ENCODE data around the gene GFI1. TPM values are rescaled to one million over a fixed set of nuclear protein-coding genes. Genes with fewer than 3 reads are reported as not detected.

The GFI1 gene
- total and polyA plus RNA-seq, 11 donors, result 0.04 to 0.93 (median 0.16) TPM; not detected in 2

GRCh38 chr1:92509619-92510018 is 22.9 kb upstream of the GFI1 start:
- intact Hi-C loops (cut with DNase I), result no loop called here
- no peak for ATAC-seq
- Histone ChIP-seq H3K27ac (no peak overlapping the region), H3K4me3 (no peak overlapping the region), H3K27me3 (no peaks in the 10 kb centered on the region), H3K4me1 (no peaks in the 10 kb centered on the region), H3K9me3 (no peaks in the 10 kb centered on the region), H3K36me3 (peaks cover 0 to 19% (median 0%) of the 10 kb centered on the region in 9 donors)
- TF ChIP-seq POLR2A (IDR thresholded peaks at IDR 0.05) (no peak), CTCF (IDR thresholded peaks at IDR 0.05) (no peak)
- DNase-seq, result no peak
- WGBS, 4 donors, result 96 to 100% (median 99%) methylated on average over 1 of the region's 1 CpG

DNA sequence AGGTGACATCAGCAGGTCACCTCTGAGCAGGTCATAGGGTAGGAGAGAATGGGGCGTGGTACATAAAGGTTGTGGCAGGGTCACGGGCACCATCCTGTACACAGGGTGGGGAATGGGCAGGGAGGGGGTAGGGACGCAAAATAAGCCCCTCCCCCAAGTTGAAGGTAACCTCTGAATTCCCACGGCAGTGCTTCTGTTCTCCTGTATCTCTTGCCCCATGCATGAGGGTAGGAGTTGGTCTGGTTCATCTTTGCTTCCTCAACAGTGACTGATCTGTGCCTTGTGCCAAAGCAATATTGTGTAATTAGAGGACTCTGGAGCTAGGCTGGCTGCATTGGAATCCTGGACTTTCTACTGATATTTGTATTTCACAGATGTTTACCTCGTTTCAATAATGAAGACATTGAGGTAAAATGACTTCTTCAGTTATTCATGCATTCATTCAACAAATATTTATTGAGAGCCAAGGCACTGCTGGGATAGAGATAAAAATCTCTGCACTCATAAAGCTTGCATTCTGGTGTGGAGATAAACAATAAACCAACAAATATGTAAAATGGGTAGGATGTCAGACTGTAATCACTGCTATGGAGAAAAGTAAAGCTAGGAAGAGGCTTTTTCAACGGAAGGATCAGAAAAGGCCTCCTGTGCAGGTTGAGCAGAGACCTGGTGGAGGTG is 18.4 kb upstream of the GFI1 start:
- ATAC-seq (no peak), DNase-seq (no peak)
- Histone ChIP-seq H3K27me3 (no peaks in the 10 kb centered on the region), H3K27ac (no peak overlapping the region), H3K4me3 (no peak overlapping the region), H3K9me3 (no peaks in the 10 kb centered on the region), H3K36me3 (peaks cover 0 to 6% (median 0%) of the 10 kb centered on the region in 9 donors), H3K4me1 (no peaks in the 10 kb centered on the region)
- intact Hi-C loops (cut with DNase I), result no loop called here
- WGBS, 4 donors, result 66 to 78% (median 74%) methylated on average over 6 of the region's 6 CpGs
- no peak for TF ChIP-seq POLR2A (IDR thresholded peaks at IDR 0.05)
- TF ChIP-seq CTCF (IDR thresholded peaks at IDR 0.05), result no peak

DNA sequence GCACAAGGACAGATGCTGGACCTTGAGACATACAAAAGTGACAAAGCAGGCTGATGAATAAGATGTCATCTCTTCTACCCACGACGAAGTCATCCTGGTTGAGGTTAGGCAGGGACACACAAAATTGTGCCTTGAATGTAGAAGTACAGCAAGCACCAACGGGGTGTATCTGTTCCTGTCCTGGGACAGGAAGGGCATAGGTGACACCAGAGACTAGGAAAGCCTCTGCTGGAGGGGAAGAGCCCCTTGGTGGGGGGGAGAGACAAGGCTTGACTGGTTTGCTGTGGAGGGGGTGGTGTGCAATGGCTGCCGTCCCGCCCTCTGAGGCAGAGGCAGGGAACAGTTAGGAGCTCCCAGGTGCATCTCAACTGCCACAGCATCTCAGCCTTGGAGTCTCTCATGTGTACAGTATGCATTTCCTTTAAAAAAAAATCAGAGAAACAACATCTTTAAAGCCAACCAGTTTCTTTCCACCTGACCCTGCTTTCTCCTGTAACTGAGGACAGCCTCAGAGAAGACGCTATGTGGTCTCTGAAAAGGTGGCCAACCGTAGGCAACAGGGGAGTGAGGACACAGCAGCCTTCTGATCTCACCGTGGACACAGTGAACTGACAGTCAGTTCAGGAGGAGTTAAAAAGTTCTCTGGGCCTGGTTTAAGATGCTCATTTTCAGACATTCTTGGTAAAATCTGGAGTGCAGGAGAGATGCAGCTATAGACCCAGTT is 17.7 kb upstream of the GFI1 start:
- no peak for DNase-seq
- Histone ChIP-seq H3K9me3 (no peaks in the 10 kb centered on the region), H3K36me3 (peaks cover 0 to 4% (median 0%) of the 10 kb centered on the region in 9 donors), H3K4me3 (no peak overlapping the region), H3K4me1 (no peaks in the 10 kb centered on the region), H3K27ac (no peak overlapping the region), H3K27me3 (no peaks in the 10 kb centered on the region)
- WGBS, 4 donors, result 68 to 75% (median 74%) methylated on average over 8 of the region's 8 CpGs
- TF ChIP-seq POLR2A (IDR thresholded peaks at IDR 0.05) (no peak), CTCF (IDR thresholded peaks at IDR 0.05) (no peak)
- intact Hi-C loops (cut with DNase I), result no loop called here
- no peak for ATAC-seq

GRCh38 chr1:92503926-92504285 is 17.2 kb upstream of the GFI1 start:
- H3K27ac ChIP-seq, result no peak overlapping the region
- DNase-seq (no peak), ATAC-seq (no peak)
- WGBS, 4 donors, result 55 to 75% (median 72%) methylated on average over 6 of the region's 6 CpGs
- intact Hi-C loops (cut with DNase I), result no loop called here
- no peak overlapping the region for H3K4me3 ChIP-seq
- H3K27me3 ChIP-seq, result no peaks in the 10 kb centered on the region
- no peaks in the 10 kb centered on the region for H3K4me1 ChIP-seq
- peaks cover 0 to 4% (median 0%) of the 10 kb centered on the region in 9 donors for H3K36me3 ChIP-seq
- no peak for TF ChIP-seq POLR2A (IDR thresholded peaks at IDR 0.05)
- TF ChIP-seq CTCF (IDR thresholded peaks at IDR 0.05), result no peak
- H3K9me3 ChIP-seq, result no peaks in the 10 kb centered on the region

Data from heart left ventricle (tissue), 16 donors.